Measurements from ENCODE around the gene PTGDS. TPM values are rescaled to one million over a fixed set of nuclear protein-coding genes. Genes with fewer than 3 reads are reported as not detected.
A peak's percentile ranks its signal among the peaks of the same experiment; 100 is the strongest.

Gene PTGDS
- total RNA-seq (under 1 TPM; 0.24 to 0.49 TPM), polyA plus RNA-seq (5.5 TPM)

DNA sequence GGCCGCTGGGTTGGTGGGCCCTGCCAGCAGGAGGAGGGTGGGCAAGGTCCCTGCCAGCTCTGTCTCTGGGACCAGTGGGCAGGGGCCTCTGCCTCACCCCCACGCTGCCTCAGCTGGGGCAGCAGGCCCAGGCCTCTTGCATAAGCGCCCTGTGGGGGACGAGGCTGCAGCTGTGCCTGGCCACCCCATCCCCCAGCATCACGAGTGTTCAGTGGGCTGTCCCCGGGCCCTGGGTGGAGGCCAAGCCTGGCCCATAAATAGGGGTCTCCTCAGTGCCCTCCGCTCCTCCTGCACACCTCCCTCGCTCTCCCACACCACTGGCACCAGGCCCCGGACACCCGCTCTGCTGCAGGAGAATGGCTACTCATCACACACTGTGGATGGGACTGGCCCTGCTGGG lies at the start of gene PTGDS:
PTGDS (plus strand) TSS at position 282 of the 400 bp plus-strand sequence; CDS start at position 357, 75 bp downstream.
- CTCF ChIA-PET, result interaction anchor here (1.5 to 4.6 kb wide), 4 partner anchors 15 to 53 kb away, joined by 5 to 21 read pairs (median 11); partner anchors contain the start of genes C8G, FBXW5 and PAXX
- H3K27ac Mint-ChIP-seq, result peak within 1 kb of the TSS in 4 of 8 donors; percentile 35 to 56 (median 46)

DNA sequence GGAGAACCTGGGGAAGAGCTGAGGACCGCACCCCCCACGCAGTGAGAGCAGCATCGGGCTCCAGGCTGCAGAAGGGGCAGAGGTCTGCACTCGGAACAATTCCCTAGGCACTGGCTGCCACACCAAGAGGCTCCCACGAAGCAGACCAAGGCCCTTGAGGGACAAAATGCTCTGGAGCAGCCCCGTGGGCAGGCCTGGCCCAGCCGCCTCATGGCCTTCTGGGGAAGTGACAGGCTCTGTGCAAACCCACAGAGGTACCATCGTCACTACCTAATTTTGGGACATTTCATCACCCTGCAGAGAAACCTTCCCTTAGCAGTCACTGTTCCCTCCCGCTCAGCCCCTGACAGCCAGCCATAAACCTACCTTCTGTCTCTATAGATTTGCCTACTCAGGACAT lies 48.7 kb upstream of the PTGDS start:
- CTCF ChIA-PET, result no interaction called here
- H3K4me3 Mint-ChIP-seq, result no peak overlapping the region

More for the DNA sequence above, at the start of gene PTGDS:
- H3K4me3 Mint-ChIP-seq, result peak within 1 kb of the TSS; percentile 63 to 85 (median 70)
- DNase-seq, result no peak
- H3K9me3 Mint-ChIP-seq, result no peaks in the 10 kb centered on the region
- no peaks in the 10 kb centered on the region for H3K9me3 ChIP-seq (ENCODE audit: low read length)
- H3K4me3 ChIP-seq (ENCODE audit: low read length), result no peak within 1 kb of the TSS
- no peaks in the 10 kb centered on the region for H3K36me3 ChIP-seq (ENCODE audit: insufficient read depth, low read length)
- no peaks in the 10 kb centered on the region for H3K27me3 ChIP-seq (ENCODE audit: insufficient read depth, low read length, poor library complexity, severe bottlenecking)
- H3K4me1 ChIP-seq (ENCODE audit: insufficient read depth, low read length), result peaks cover 26% of the 10 kb centered on the region
- no peaks in the 10 kb centered on the region for H3K36me3 Mint-ChIP-seq
- H3K27ac ChIP-seq (ENCODE audit: low read depth, low read length), result no peak within 1 kb of the TSS
- peaks cover 21 to 47% (median 24%) of the 10 kb centered on the region in 3 donors for H3K4me1 Mint-ChIP-seq
- POLR2A ChIA-PET, result no interaction called here
- peaks cover 0 to 5% of the 10 kb centered on the region in 2 donors for H3K27me3 Mint-ChIP-seq

DNA sequence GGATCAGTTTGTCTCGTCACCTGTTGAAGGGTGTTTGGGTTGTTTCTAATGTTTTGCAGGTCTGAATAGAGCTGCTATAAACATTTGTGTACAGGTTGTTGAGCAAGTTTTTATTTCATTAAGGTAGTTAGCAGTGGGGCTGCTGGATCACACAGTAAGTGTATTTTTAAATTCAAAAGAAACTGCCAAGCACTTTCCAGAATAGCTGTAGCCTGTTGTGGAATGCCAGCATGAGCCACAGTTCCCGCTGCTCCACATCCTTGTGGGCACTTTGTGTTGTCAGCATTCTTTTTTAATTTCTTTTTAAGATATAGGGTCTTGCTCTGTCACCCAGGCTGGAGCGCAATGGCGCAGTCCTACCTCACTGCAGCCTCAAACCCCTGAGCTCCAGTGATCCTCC lies 47.3 kb upstream of the PTGDS start:
- ChIA-PET POLR2A (no interaction called here), CTCF (interaction anchor here (1.2 to 2.0 kb wide), 2 partner anchors 12 to 88 kb away, joined by 4 to 5 read pairs; partner anchors contain the start of gene AJM1)
- H3K4me1 ChIP-seq (ENCODE audit: insufficient read depth, low read length), result no peaks in the 10 kb centered on the region
- H3K36me3 Mint-ChIP-seq, result peaks cover 0 to 28% (median 5%) of the 10 kb centered on the region in 3 donors
- H3K4me1 Mint-ChIP-seq, result peaks cover 0 to 9% (median 8%) of the 10 kb centered on the region in 3 donors
- H3K27ac Mint-ChIP-seq, result peak overlapping the region in 2 of 8 donors; percentile 50 to 85
- H3K27ac ChIP-seq (ENCODE audit: low read depth, low read length), result no peak overlapping the region
- no peak overlapping the region for H3K4me3 Mint-ChIP-seq
- H3K9me3 ChIP-seq (ENCODE audit: low read length), result no peaks in the 10 kb centered on the region
- no peak for DNase-seq
- no peaks in the 10 kb centered on the region for H3K36me3 ChIP-seq (ENCODE audit: insufficient read depth, low read length)
- H3K27me3 Mint-ChIP-seq, result no peaks in the 10 kb centered on the region
- H3K4me3 ChIP-seq (ENCODE audit: low read length), result no peak overlapping the region
- H3K9me3 Mint-ChIP-seq, result no peaks in the 10 kb centered on the region
- no peaks in the 10 kb centered on the region for H3K27me3 ChIP-seq (ENCODE audit: insufficient read depth, low read length, poor library complexity, severe bottlenecking)

More for the DNA sequence above, 48.7 kb upstream of the PTGDS start:
- H3K36me3 ChIP-seq (ENCODE audit: insufficient read depth, low read length), result no peaks in the 10 kb centered on the region
- POLR2A ChIA-PET, result interaction anchor here (0.6 kb wide), 2 partner anchors 21 to 68 kb away, joined by 4 read pairs; partner anchors contain the start of gene CLIC3
- Mint-ChIP-seq H3K9me3 (no peaks in the 10 kb centered on the region), H3K36me3 (peaks cover 0 to 39% (median 5%) of the 10 kb centered on the region in 3 donors), H3K27me3 (no peaks in the 10 kb centered on the region), H3K27ac (peak overlapping the region in 4 of 8 donors; percentile 23 to 60 (median 30)), H3K4me1 (peaks cover 0 to 9% (median 8%) of the 10 kb centered on the region in 3 donors)
- no peak overlapping the region for H3K27ac ChIP-seq (ENCODE audit: low read depth, low read length)
- H3K9me3 ChIP-seq (ENCODE audit: low read length), result no peaks in the 10 kb centered on the region
- no peak overlapping the region for H3K4me3 ChIP-seq (ENCODE audit: low read length)
- H3K4me1 ChIP-seq (ENCODE audit: insufficient read depth, low read length), result no peaks in the 10 kb centered on the region
- no peaks in the 10 kb centered on the region for H3K27me3 ChIP-seq (ENCODE audit: insufficient read depth, low read length, poor library complexity, severe bottlenecking)
- no peak for DNase-seq

DNA sequence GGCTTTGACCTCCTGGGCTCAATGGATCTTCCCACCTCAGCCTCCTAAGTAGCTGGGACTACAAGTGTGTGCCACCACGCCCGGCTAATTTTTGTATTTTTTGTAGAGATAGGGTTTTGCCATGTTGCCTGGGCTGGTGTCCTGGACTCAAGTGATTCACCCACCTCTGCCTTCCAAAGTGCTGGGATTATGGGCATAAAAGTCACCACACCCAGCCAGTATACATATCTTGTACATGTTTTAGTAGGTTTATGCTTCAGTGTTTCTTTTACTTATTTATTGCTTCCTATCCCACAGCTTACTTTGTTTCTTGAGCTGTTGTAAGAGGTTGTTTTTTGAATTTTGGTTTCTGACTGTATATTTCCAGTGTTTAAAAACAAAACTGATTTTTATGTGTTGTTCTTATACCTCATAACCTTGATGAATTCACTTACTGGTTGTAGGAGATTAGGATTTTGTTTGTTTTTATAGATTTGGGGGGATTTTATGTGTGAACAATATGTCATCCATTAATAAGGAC lies 45.6 kb upstream of the PTGDS start:
- H3K4me1 Mint-ChIP-seq, result peaks cover 5 to 14% (median 10%) of the 10 kb centered on the region in 3 donors
- ChIA-PET POLR2A (no interaction called here), CTCF (interaction anchor here (2.0 kb wide), 1 partner anchor 13 kb away, joined by 5 read pairs; no protein-coding TSS in a partner anchor)
- DNase-seq, result peak in 1 of 5 donors; percentile 12
- no peaks in the 10 kb centered on the region for H3K27me3 ChIP-seq (ENCODE audit: insufficient read depth, low read length, poor library complexity, severe bottlenecking)
- no peaks in the 10 kb centered on the region for H3K4me1 ChIP-seq (ENCODE audit: insufficient read depth, low read length)
- peak overlapping the region in 6 of 8 donors; percentile 32 to 72 (median 48) for H3K27ac Mint-ChIP-seq
- no peaks in the 10 kb centered on the region for H3K27me3 Mint-ChIP-seq
- H3K27ac ChIP-seq (ENCODE audit: low read depth, low read length), result no peak overlapping the region
- no peaks in the 10 kb centered on the region for H3K9me3 ChIP-seq (ENCODE audit: low read length)
- H3K9me3 Mint-ChIP-seq, result no peaks in the 10 kb centered on the region
- H3K36me3 Mint-ChIP-seq, result peaks cover 0 to 17% (median 5%) of the 10 kb centered on the region in 3 donors
- H3K4me3 Mint-ChIP-seq, result no peak overlapping the region
- H3K36me3 ChIP-seq (ENCODE audit: insufficient read depth, low read length), result no peaks in the 10 kb centered on the region
- H3K4me3 ChIP-seq (ENCODE audit: low read length), result no peak overlapping the region

DNA sequence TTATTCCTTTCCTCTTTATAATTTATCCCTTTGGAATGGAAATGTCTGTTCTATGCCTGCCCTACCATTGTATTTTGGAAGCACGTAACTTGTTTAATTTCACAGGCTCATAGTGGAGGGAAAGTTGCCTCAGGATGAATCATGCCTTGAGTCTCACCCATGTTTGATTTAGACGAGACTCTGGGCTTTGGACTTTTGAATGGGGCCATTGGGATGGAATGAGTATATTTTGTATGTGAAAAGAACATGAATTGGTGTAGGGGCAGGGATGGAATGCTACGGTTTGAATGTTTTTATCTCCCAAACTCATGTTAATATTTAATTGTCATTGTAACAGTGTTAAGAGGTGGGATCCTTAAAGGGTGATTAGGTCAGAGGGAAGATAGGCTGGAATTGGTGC lies 43.0 kb upstream of the PTGDS start:
- Mint-ChIP-seq H3K4me1 (peaks cover 9 to 10% (median 9%) of the 10 kb centered on the region in 3 donors), H3K36me3 (peaks cover 3 to 5% (median 4%) of the 10 kb centered on the region in 3 donors), H3K27ac (peak overlapping the region in 3 of 8 donors; percentile 27 to 40 (median 39)), H3K27me3 (no peaks in the 10 kb centered on the region), H3K4me3 (peak overlapping the region in 1 of 7 donors; percentile 13), H3K9me3 (no peaks in the 10 kb centered on the region)
- no peaks in the 10 kb centered on the region for H3K4me1 ChIP-seq (ENCODE audit: insufficient read depth, low read length)
- H3K9me3 ChIP-seq (ENCODE audit: low read length), result no peaks in the 10 kb centered on the region
- ChIA-PET POLR2A (no interaction called here), CTCF (no interaction called here)
- DNase-seq, result no peak
- H3K36me3 ChIP-seq (ENCODE audit: insufficient read depth, low read length), result no peaks in the 10 kb centered on the region
- H3K4me3 ChIP-seq (ENCODE audit: low read length), result no peak overlapping the region
- no peaks in the 10 kb centered on the region for H3K27me3 ChIP-seq (ENCODE audit: insufficient read depth, low read length, poor library complexity, severe bottlenecking)
- no peak overlapping the region for H3K27ac ChIP-seq (ENCODE audit: low read depth, low read length)

DNA sequence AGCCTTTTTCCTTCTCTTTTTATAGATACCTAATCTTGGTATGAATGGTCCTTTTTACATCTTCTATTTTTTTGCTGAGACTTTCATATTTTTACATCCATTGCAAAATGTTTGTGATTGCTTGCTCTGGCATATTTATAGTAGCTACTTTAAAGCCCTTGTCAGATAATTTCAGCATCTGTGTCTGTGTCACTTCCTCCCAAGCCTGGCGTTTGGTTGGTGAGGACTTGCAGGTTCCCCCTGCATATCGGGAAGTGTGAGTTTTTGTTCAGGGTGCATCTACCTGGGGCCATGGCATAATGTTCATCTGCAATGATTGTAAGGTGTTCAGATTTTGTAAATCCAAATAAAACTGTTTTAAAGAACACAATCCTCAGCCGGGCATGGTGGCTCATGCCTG lies 41.7 kb upstream of the PTGDS start:
- Histone ChIP-seq H3K4me3 (ENCODE audit: low read length) (no peak overlapping the region), H3K27ac (ENCODE audit: low read depth, low read length) (no peak overlapping the region), H3K36me3 (ENCODE audit: insufficient read depth, low read length) (no peaks in the 10 kb centered on the region), H3K27me3 (ENCODE audit: insufficient read depth, low read length, poor library complexity, severe bottlenecking) (no peaks in the 10 kb centered on the region), H3K9me3 (ENCODE audit: low read length) (no peaks in the 10 kb centered on the region), H3K4me1 (ENCODE audit: insufficient read depth, low read length) (no peaks in the 10 kb centered on the region)
- no peaks in the 10 kb centered on the region for H3K9me3 Mint-ChIP-seq
- H3K4me1 Mint-ChIP-seq, result peaks cover 9 to 10% (median 10%) of the 10 kb centered on the region in 3 donors
- H3K27ac Mint-ChIP-seq, result no peak overlapping the region
- H3K36me3 Mint-ChIP-seq, result peaks cover 5 to 17% (median 6%) of the 10 kb centered on the region in 3 donors
- ChIA-PET POLR2A (no interaction called here), CTCF (interaction anchor here (0.7 to 2.5 kb wide), 2 partner anchors 100 to 148 kb away, joined by 3 to 11 read pairs; no protein-coding TSS in a partner anchor)
- DNase-seq, result peak in 1 of 5 donors; percentile 9
- H3K4me3 Mint-ChIP-seq, result no peak overlapping the region
- H3K27me3 Mint-ChIP-seq, result no peaks in the 10 kb centered on the region

DNA sequence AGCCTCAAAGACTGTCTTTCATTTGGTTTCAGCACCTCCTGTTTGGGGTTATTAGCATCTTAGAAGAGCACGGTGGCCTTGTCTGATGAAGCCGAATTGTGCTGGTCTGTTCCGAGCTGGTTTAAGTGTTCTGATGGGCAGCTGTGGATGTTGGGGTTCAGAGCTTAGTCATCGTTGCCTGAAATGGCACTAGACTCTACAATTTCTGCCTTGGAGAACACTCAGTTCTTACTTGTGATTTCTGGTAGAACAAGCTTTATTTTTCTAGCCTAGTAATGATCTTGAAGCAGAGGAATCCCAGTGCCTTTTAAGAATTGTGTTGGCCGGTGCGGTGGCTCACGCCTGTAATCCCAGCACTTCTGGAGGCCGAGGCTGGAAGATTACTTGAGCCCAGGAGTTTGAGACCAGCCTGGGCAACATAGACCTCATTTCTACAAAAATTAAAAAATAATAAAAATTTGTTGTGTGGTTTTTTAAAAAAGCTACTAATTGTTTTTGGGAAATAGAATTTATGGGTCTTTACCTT lies 40.6 kb upstream of the PTGDS start:
- Histone ChIP-seq H3K4me1 (ENCODE audit: insufficient read depth, low read length) (no peaks in the 10 kb centered on the region), H3K27me3 (ENCODE audit: insufficient read depth, low read length, poor library complexity, severe bottlenecking) (no peaks in the 10 kb centered on the region), H3K36me3 (ENCODE audit: insufficient read depth, low read length) (peaks cover 6% of the 10 kb centered on the region), H3K27ac (ENCODE audit: low read depth, low read length) (no peak overlapping the region), H3K9me3 (ENCODE audit: low read length) (no peaks in the 10 kb centered on the region), H3K4me3 (ENCODE audit: low read length) (no peak overlapping the region)
- Mint-ChIP-seq H3K27ac (peak overlapping the region in 2 of 8 donors; percentile 42 to 63), H3K27me3 (no peaks in the 10 kb centered on the region), H3K4me1 (peaks cover 8 to 10% (median 10%) of the 10 kb centered on the region in 3 donors), H3K9me3 (no peaks in the 10 kb centered on the region), H3K4me3 (peak overlapping the region in 1 of 7 donors; percentile 67), H3K36me3 (peaks cover 5 to 27% (median 6%) of the 10 kb centered on the region in 3 donors)
- ChIA-PET POLR2A (no interaction called here), CTCF (interaction anchor here (1.5 to 2.5 kb wide), 2 partner anchors 93 to 98 kb away, joined by 5 to 11 read pairs; no protein-coding TSS in a partner anchor)
- DNase-seq, result no peak
